ENCODE data around the gene RTCB.

RTCB gene

GRCh38 chr22:32411829-32412592 lies at the start of gene RTCB:
Gene RTCB (minus strand): TSS chr22:32412247. CDS start chr22:32412156, 91 bp downstream.
- ATAC-seq (ENCODE audit: low read depth): peak; percentile 80
- H3K36me3 ChIP-seq (ENCODE audit: low read depth): peaks cover 20% of the 10 kb centered on the region

GRCh38 chr22:32457031-32457430 lies 45.0 kb upstream of the RTCB start:
- no peak overlapping the region for H3K4me3 ChIP-seq (ENCODE audit: severe bottlenecking)
- no peaks in the 10 kb centered on the region for H3K4me1 ChIP-seq (ENCODE audit: insufficient read depth, poor library complexity, severe bottlenecking)
- no peak for TF ChIP-seq CTCF (IDR thresholded peaks at IDR 0.05; ENCODE audit: poor library complexity, severe bottlenecking)
- ATAC-seq (ENCODE audit: low read depth) (no peak), DNase-seq (ENCODE audit: low spot score) (no peak)
- H3K27ac ChIP-seq (ENCODE audit: poor library complexity, severe bottlenecking): no peak overlapping the region
- H3K9me3 ChIP-seq (ENCODE audit: severe bottlenecking): no peaks in the 10 kb centered on the region
- H3K27me3 ChIP-seq (ENCODE audit: insufficient read depth, poor library complexity, severe bottlenecking): peaks cover 6% of the 10 kb centered on the region
- H3K36me3 ChIP-seq (ENCODE audit: low read depth): no peaks in the 10 kb centered on the region

More at GRCh38 chr22:32411829-32412592, at the start of gene RTCB:
- no peaks in the 10 kb centered on the region for H3K27me3 ChIP-seq (ENCODE audit: insufficient read depth, poor library complexity, severe bottlenecking)
- DNase-seq (ENCODE audit: low spot score): peak; percentile 82
- no peaks in the 10 kb centered on the region for H3K9me3 ChIP-seq (ENCODE audit: severe bottlenecking)
- TF ChIP-seq CTCF (IDR thresholded peaks at IDR 0.05; ENCODE audit: poor library complexity, severe bottlenecking): no peak
- H3K4me3 ChIP-seq (ENCODE audit: severe bottlenecking): peak within 1 kb of the TSS; percentile 95
- H3K4me1 ChIP-seq (ENCODE audit: insufficient read depth, poor library complexity, severe bottlenecking): peaks cover 7% of the 10 kb centered on the region
- peak within 1 kb of the TSS; percentile 65 for H3K27ac ChIP-seq (ENCODE audit: poor library complexity, severe bottlenecking)

- no peaks in the 10 kb centered on the region for H3K36me3 ChIP-seq (ENCODE audit: low read depth)
- no peak for TF ChIP-seq CTCF (IDR thresholded peaks at IDR 0.05; ENCODE audit: poor library complexity, severe bottlenecking)
- H3K27ac ChIP-seq (ENCODE audit: poor library complexity, severe bottlenecking): no peak overlapping the region
- no peaks in the 10 kb centered on the region for H3K9me3 ChIP-seq (ENCODE audit: severe bottlenecking)
- no peak for ATAC-seq (ENCODE audit: low read depth)
- H3K4me1 ChIP-seq (ENCODE audit: insufficient read depth, poor library complexity, severe bottlenecking): no peaks in the 10 kb centered on the region
- peaks cover 8% of the 10 kb centered on the region for H3K27me3 ChIP-seq (ENCODE audit: insufficient read depth, poor library complexity, severe bottlenecking)
- DNase-seq (ENCODE audit: low spot score): no peak
- H3K4me3 ChIP-seq (ENCODE audit: severe bottlenecking): no peak overlapping the region
These were observed 36.9 kb upstream of the RTCB start for GRCh38 chr22:32448980-32449379.

GRCh38 chr22:32446321-32446720 lies 34.3 kb upstream of the RTCB start:
- TF ChIP-seq CTCF (IDR thresholded peaks at IDR 0.05; ENCODE audit: poor library complexity, severe bottlenecking): no peak
- Histone ChIP-seq H3K27me3 (ENCODE audit: insufficient read depth, poor library complexity, severe bottlenecking) (peaks cover 8% of the 10 kb centered on the region), H3K36me3 (ENCODE audit: low read depth) (no peaks in the 10 kb centered on the region), H3K9me3 (ENCODE audit: severe bottlenecking) (no peaks in the 10 kb centered on the region), H3K4me1 (ENCODE audit: insufficient read depth, poor library complexity, severe bottlenecking) (no peaks in the 10 kb centered on the region), H3K27ac (ENCODE audit: poor library complexity, severe bottlenecking) (no peak overlapping the region), H3K4me3 (ENCODE audit: severe bottlenecking) (no peak overlapping the region)
- ATAC-seq (ENCODE audit: low read depth): no peak
- DNase-seq (ENCODE audit: low spot score): no peak

GRCh38 chr22:32444068-32444467 lies 32.0 kb upstream of the RTCB start:
- Histone ChIP-seq H3K27ac (ENCODE audit: poor library complexity, severe bottlenecking) (no peak overlapping the region), H3K36me3 (ENCODE audit: low read depth) (no peaks in the 10 kb centered on the region), H3K4me1 (ENCODE audit: insufficient read depth, poor library complexity, severe bottlenecking) (no peaks in the 10 kb centered on the region), H3K4me3 (ENCODE audit: severe bottlenecking) (no peak overlapping the region), H3K9me3 (ENCODE audit: severe bottlenecking) (no peaks in the 10 kb centered on the region), H3K27me3 (ENCODE audit: insufficient read depth, poor library complexity, severe bottlenecking) (peaks cover 8% of the 10 kb centered on the region)
- TF ChIP-seq CTCF (IDR thresholded peaks at IDR 0.05; ENCODE audit: poor library complexity, severe bottlenecking): peak; percentile 69
- ATAC-seq (ENCODE audit: low read depth) (peak; percentile 82), DNase-seq (ENCODE audit: low spot score) (no peak)
